BLaER1 (cell line): Measurements from ENCODE around the gene ADCY10.

Experiments
- H3K27ac ChIP-seq: shearing (Covaris generic); formaldehyde crosslinking; 2 replicates; pipeline ENCODE4 v1.8.1; 2022
- H3K27me3 ChIP-seq: shearing (Covaris generic); formaldehyde crosslinking; 2 replicates; pipeline ENCODE4 v1.8.1; 2022
- H3K36me3 ChIP-seq: shearing (Covaris generic); formaldehyde crosslinking; 2 replicates; pipeline ENCODE4 v1.8.1; 2022
- H3K4me1 ChIP-seq: shearing (Covaris generic); formaldehyde crosslinking; 2 replicates; pipeline ENCODE4 v1.8.1; 2022
- H3K4me2 ChIP-seq: shearing (Covaris generic); formaldehyde crosslinking; 2 replicates; pipeline ENCODE4 v1.8.1; 2022
- H3K4me3 ChIP-seq: shearing (Covaris generic); formaldehyde crosslinking; 2 replicates; pipeline ENCODE4 v1.8.1; 2022
- H3K9ac ChIP-seq: shearing (Covaris generic); formaldehyde crosslinking; 2 replicates; pipeline ENCODE4 v1.8.1; 2022
- H3K9me3 ChIP-seq: shearing (Covaris generic); formaldehyde crosslinking; 2 replicates; pipeline ENCODE4 v1.8.1; 2022
- H4K20me1 ChIP-seq: shearing (Covaris generic); formaldehyde crosslinking; 2 replicates; pipeline ENCODE4 v1.8.1; 2022
- Cebpa-rat ChIP-seq: shearing (Covaris generic); IDR thresholded peaks from 2 replicates; pipeline ENCODE4 v1.8.1; 2022

Gene ADCY10

GRCh38 chr1:167913895-167914496, at the start of gene ADCY10:
Gene ADCY10, minus strand, starts transcription at chr1:167914134. Its CDS starts 8,994 bp downstream, at chr1:167905140.
- Histone ChIP-seq H3K9me3 (peaks cover 18% of the 10 kb centered on the region), H3K4me3 (no peak within 1 kb of the TSS), H3K27ac (no peak within 1 kb of the TSS), H3K4me1 (no peaks in the 10 kb centered on the region), H4K20me1 (no peaks in the 10 kb centered on the region), H3K36me3 (peaks cover 24% of the 10 kb centered on the region), H3K4me2 (no peak within 1 kb of the TSS), H3K9ac (no peak within 1 kb of the TSS), H3K27me3 (no peaks in the 10 kb centered on the region)
- TF ChIP-seq Cebpa-rat, result no peak

- H3K9ac ChIP-seq, result no peak overlapping the region
These were observed 43.8 kb upstream of the ADCY10 start for GRCh38 chr1:167957710-167958109.

GRCh38 chr1:167955915-167956314, 42.0 kb upstream of the ADCY10 start:
- no peak overlapping the region for H3K27ac ChIP-seq
- H3K4me1 ChIP-seq, result no peaks in the 10 kb centered on the region
- no peak for TF ChIP-seq Cebpa-rat
- no peak overlapping the region for H3K9ac ChIP-seq
- no peak overlapping the region for H3K4me2 ChIP-seq
- no peak overlapping the region for H3K4me3 ChIP-seq
- H3K36me3 ChIP-seq, result peaks cover 51% of the 10 kb centered on the region
- peaks cover 3% of the 10 kb centered on the region; the same call in 1 of the 2 replicates for H3K9me3 ChIP-seq
- no peaks in the 10 kb centered on the region for H3K27me3 ChIP-seq
- H4K20me1 ChIP-seq, result peaks cover 14% of the 10 kb centered on the region; the same call in 1 of the 2 replicates

More at GRCh38 chr1:167957710-167958109, 43.8 kb upstream of the ADCY10 start:
- no peak overlapping the region for H3K4me2 ChIP-seq
- no peaks in the 10 kb centered on the region for H3K27me3 ChIP-seq
- H4K20me1 ChIP-seq, result peaks cover 8% of the 10 kb centered on the region; the same call in 1 of the 2 replicates
- H3K9me3 ChIP-seq, result peaks cover 9% of the 10 kb centered on the region; the same call in 1 of the 2 replicates
- no peaks in the 10 kb centered on the region for H3K4me1 ChIP-seq
- H3K36me3 ChIP-seq, result peaks cover 44% of the 10 kb centered on the region
- TF ChIP-seq Cebpa-rat, result no peak
- H3K4me3 ChIP-seq, result no peak overlapping the region
- H3K27ac ChIP-seq, result no peak overlapping the region

GRCh38 chr1:167950569-167950968, 36.6 kb upstream of the ADCY10 start:
- Histone ChIP-seq H3K27me3 (no peaks in the 10 kb centered on the region), H3K4me2 (no peak overlapping the region), H3K4me3 (no peak overlapping the region), H3K36me3 (peaks cover 53% of the 10 kb centered on the region), H3K4me1 (no peaks in the 10 kb centered on the region), H4K20me1 (peaks cover 54% of the 10 kb centered on the region; the same call in 1 of the 2 replicates), H3K9ac (no peak overlapping the region), H3K9me3 (peaks cover 4% of the 10 kb centered on the region; the same call in 1 of the 2 replicates), H3K27ac (no peak overlapping the region)
- no peak for TF ChIP-seq Cebpa-rat

- H4K20me1 ChIP-seq, result peaks cover 62% of the 10 kb centered on the region; the same call in 1 of the 2 replicates
- no peaks in the 10 kb centered on the region for H3K27me3 ChIP-seq
- H3K9me3 ChIP-seq, result peaks cover 8% of the 10 kb centered on the region; the same call in 1 of the 2 replicates
- no peak overlapping the region for H3K27ac ChIP-seq
- H3K4me2 ChIP-seq, result no peak overlapping the region
- no peak overlapping the region for H3K4me3 ChIP-seq
- TF ChIP-seq Cebpa-rat, result no peak
- H3K36me3 ChIP-seq, result peaks cover 45% of the 10 kb centered on the region
- H3K9ac ChIP-seq, result no peak overlapping the region
- H3K4me1 ChIP-seq, result no peaks in the 10 kb centered on the region
These were observed 35.9 kb upstream of the ADCY10 start for GRCh38 chr1:167949785-167950184.

- Histone ChIP-seq H3K9ac (no peak overlapping the region), H3K27me3 (no peaks in the 10 kb centered on the region), H3K27ac (no peak overlapping the region), H3K4me1 (no peaks in the 10 kb centered on the region), H3K36me3 (peaks cover 32% of the 10 kb centered on the region), H4K20me1 (peaks cover 62% of the 10 kb centered on the region; the same call in 1 of the 2 replicates), H3K9me3 (peaks cover 22% of the 10 kb centered on the region), H3K4me3 (no peak overlapping the region), H3K4me2 (no peak overlapping the region)
- TF ChIP-seq Cebpa-rat, result no peak
These were observed 33.8 kb upstream of the ADCY10 start for GRCh38 chr1:167947733-167948132.

- Histone ChIP-seq H3K4me1 (peaks cover 6% of the 10 kb centered on the region), H4K20me1 (peaks cover 51% of the 10 kb centered on the region), H3K9me3 (peaks cover 29% of the 10 kb centered on the region), H3K4me3 (no peak overlapping the region), H3K36me3 (peaks cover 15% of the 10 kb centered on the region), H3K27ac (no peak overlapping the region), H3K27me3 (no peaks in the 10 kb centered on the region), H3K4me2 (no peak overlapping the region), H3K9ac (no peak overlapping the region)
- no peak for TF ChIP-seq Cebpa-rat
These were observed 29.6 kb upstream of the ADCY10 start for GRCh38 chr1:167943541-167943940.

- no peaks in the 10 kb centered on the region for H3K27me3 ChIP-seq
- TF ChIP-seq Cebpa-rat, result no peak
- H3K9me3 ChIP-seq, result peaks cover 22% of the 10 kb centered on the region
- H3K9ac ChIP-seq, result no peak overlapping the region
- no peak overlapping the region for H3K27ac ChIP-seq
- H4K20me1 ChIP-seq, result peaks cover 27% of the 10 kb centered on the region
- H3K36me3 ChIP-seq, result peaks cover 15% of the 10 kb centered on the region
- H3K4me2 ChIP-seq, result no peak overlapping the region
- no peak overlapping the region for H3K4me3 ChIP-seq
- H3K4me1 ChIP-seq, result peaks cover 15% of the 10 kb centered on the region
These were observed 26.3 kb upstream of the ADCY10 start for GRCh38 chr1:167940264-167940663.

- Histone ChIP-seq H3K4me1 (peaks cover 36% of the 10 kb centered on the region), H3K9me3 (peaks cover 11% of the 10 kb centered on the region), H3K27ac (peak overlapping the region; percentile 95), H4K20me1 (peaks cover 23% of the 10 kb centered on the region), H3K4me3 (peak overlapping the region; percentile 89), H3K9ac (peak overlapping the region; percentile 91), H3K36me3 (peaks cover 7% of the 10 kb centered on the region), H3K27me3 (no peaks in the 10 kb centered on the region), H3K4me2 (peak overlapping the region; percentile 68)
- no peak for TF ChIP-seq Cebpa-rat
These were observed 24.2 kb upstream of the ADCY10 start for GRCh38 chr1:167938080-167938636.

- H3K27ac ChIP-seq, result peak overlapping the region; percentile 95
- H4K20me1 ChIP-seq, result peaks cover 23% of the 10 kb centered on the region
- peaks cover 6% of the 10 kb centered on the region for H3K9me3 ChIP-seq
- peaks cover 37% of the 10 kb centered on the region for H3K4me1 ChIP-seq
- H3K4me2 ChIP-seq, result peak overlapping the region; percentile 68
- no peak for TF ChIP-seq Cebpa-rat
- H3K4me3 ChIP-seq, result peak overlapping the region; percentile 89
- H3K36me3 ChIP-seq, result peaks cover 7% of the 10 kb centered on the region
- H3K9ac ChIP-seq, result peak overlapping the region; percentile 91
- H3K27me3 ChIP-seq, result no peaks in the 10 kb centered on the region
These were observed 23.7 kb upstream of the ADCY10 start for GRCh38 chr1:167937709-167938010.
